GM12874 (cell line): Measurements from ENCODE around the gene NAA25.

ENCODE experiments used
- CTCF ChIP-seq: IDR thresholded peaks from 2 replicates; pipeline ENCODE4 v1.5.1; 2011; ENCODE audit warnings: low read depth, mild to moderate bottlenecking, control low read depth, low read length, moderate library complexity; ENCODE audit not compliant: insufficient read depth

Gene NAA25

GRCh38 chr12:112102127-112102526 lies 6.5 kb downstream of the NAA25 start:
- TF ChIP-seq CTCF: no peak

- no peak for TF ChIP-seq CTCF
Observed at GRCh38 chr12:112097641-112098040, 10.9 kb downstream of the NAA25 start.

- no peak for TF ChIP-seq CTCF
Observed at GRCh38 chr12:112096667-112097066, 11.9 kb downstream of the NAA25 start.

- no peak for TF ChIP-seq CTCF
Observed at GRCh38 chr12:112096070-112096469, 12.5 kb downstream of the NAA25 start.

GRCh38 chr12:112091563-112091962 lies 17.0 kb downstream of the NAA25 start:
- TF ChIP-seq CTCF: no peak

GRCh38 chr12:112087851-112088250 lies 20.7 kb downstream of the NAA25 start:
- TF ChIP-seq CTCF: no peak

- no peak for TF ChIP-seq CTCF
Observed at GRCh38 chr12:112087055-112087850, 21.3 kb downstream of the NAA25 start.
